ENCODE data around the gene DNAH14. TPM values are rescaled to one million over a fixed set of nuclear protein-coding genes. Genes with fewer than 3 reads are reported as not detected.

The DNAH14 gene
- total and polyA plus RNA-seq, 3 donors from 2014 or later = 30.1 to 82.1 (median 37.3) TPM

GRCh38 chr1:225440380-225441221 is 511.1 kb downstream of the DNAH14 start:
- no peak overlapping the region for H3K27ac ChIP-seq
- H3K4me1 ChIP-seq = peaks cover 12% of the 10 kb centered on the region
- 78 to 81% methylated on average over 4 of the region's 4 CpGs for WGBS, 2 donors
- H3K9me3 ChIP-seq = no peaks in the 10 kb centered on the region
- TF ChIP-seq CTCF (IDR thresholded peaks at IDR 0.05) = no peak
- no peak for TF ChIP-seq POLR2A (IDR thresholded peaks at IDR 0.05)
- no peaks in the 10 kb centered on the region for H3K27me3 ChIP-seq
- intact Hi-C loops (cut with DNase I; ENCODE audit: low total_unique reads) = no loop called here
- H3K36me3 ChIP-seq (ENCODE audit: low read depth, missing control alignments) = no peaks in the 10 kb centered on the region
- DNase-seq = no peak
- no peak overlapping the region for H3K4me3 ChIP-seq

GRCh38 chr1:225441314-225442122 is 512.0 kb downstream of the DNAH14 start:
- intact Hi-C loops (cut with DNase I; ENCODE audit: low total_unique reads) = no loop called here

GRCh38 chr1:225442123-225442505 is 512.6 kb downstream of the DNAH14 start:
- Histone ChIP-seq H3K27ac (no peak overlapping the region), H3K4me1 (peaks cover 27% of the 10 kb centered on the region)
- intact Hi-C loops (cut with DNase I; ENCODE audit: low total_unique reads) = no loop called here

More at GRCh38 chr1:225441314-225442122, 512.0 kb downstream of the DNAH14 start:
- Histone ChIP-seq H3K9me3 (no peaks in the 10 kb centered on the region), H3K36me3 (ENCODE audit: low read depth, missing control alignments) (no peaks in the 10 kb centered on the region), H3K27ac (no peak overlapping the region), H3K27me3 (no peaks in the 10 kb centered on the region), H3K4me1 (peaks cover 21% of the 10 kb centered on the region), H3K4me3 (no peak overlapping the region)
- TF ChIP-seq POLR2A (IDR thresholded peaks at IDR 0.05) (no peak), CTCF (IDR thresholded peaks at IDR 0.05) (no peak)
- DNase-seq = no peak
- 74 to 75% methylated on average over 9 of the region's 9 CpGs for WGBS, 2 donors

More at GRCh38 chr1:225442123-225442505, 512.6 kb downstream of the DNAH14 start:
- H3K9me3 ChIP-seq = no peaks in the 10 kb centered on the region
- H3K4me3 ChIP-seq = no peak overlapping the region
- no peaks in the 10 kb centered on the region for H3K27me3 ChIP-seq
- no peak for DNase-seq
- no peaks in the 10 kb centered on the region for H3K36me3 ChIP-seq (ENCODE audit: low read depth, missing control alignments)
- WGBS, 2 donors = 80 to 83% methylated on average over 3 of the region's 3 CpGs
- TF ChIP-seq CTCF (IDR thresholded peaks at IDR 0.05) (no peak), POLR2A (IDR thresholded peaks at IDR 0.05) (no peak)
